ENCODE results near the gene TNFSF4. TPM values are rescaled to one million over a fixed set of nuclear protein-coding genes. Genes with fewer than 3 reads are reported as not detected.

The TNFSF4 gene
- total and polyA plus RNA-seq, 2 donors from 2014 or later: 0.58 to 1.3 TPM

GRCh38 chr1:173191011-173191705 lies 16.0 kb downstream of the TNFSF4 start:
- no peak for DNase-seq
- TF ChIP-seq CTCF (IDR thresholded peaks at IDR 0.05; ENCODE audit: borderline replicate concordance, extremely low read depth, insufficient read depth): no peak
- Histone ChIP-seq H3K27ac (ENCODE audit: low read depth in 2 of 2, low read length in 2 of 2) (no peak overlapping the region), H3K4me3 (ENCODE audit: low read length in 3 of 3) (no peak overlapping the region), H3K4me1 (ENCODE audit: control insufficient read depth in 2 of 3, insufficient read depth in 2 of 3, low read depth in 1 of 3, low read length in 3 of 3) (peaks cover 0 to 8% (median 8%) of the 10 kb centered on the region in 3 donors), H3K36me3 (ENCODE audit: control insufficient read depth in 2 of 3, insufficient read depth in 3 of 3, low read length in 3 of 3) (no peaks in the 10 kb centered on the region), H3K9me3 (ENCODE audit: control insufficient read depth in 2 of 3, insufficient read depth in 1 of 3, low read length in 3 of 3) (no peaks in the 10 kb centered on the region), H3K27me3 (ENCODE audit: control insufficient read depth, insufficient read depth, low read length) (no peaks in the 10 kb centered on the region), H3K9ac (ENCODE audit: low read length in 3 of 3) (no peak overlapping the region)
- no peak for FAIRE-seq
- intact Hi-C loops (cut with DNase I): loop anchor here (10.0 kb wide), 2 partner anchors 376 to 446 kb away; no protein-coding TSS in a partner anchor

DNA sequence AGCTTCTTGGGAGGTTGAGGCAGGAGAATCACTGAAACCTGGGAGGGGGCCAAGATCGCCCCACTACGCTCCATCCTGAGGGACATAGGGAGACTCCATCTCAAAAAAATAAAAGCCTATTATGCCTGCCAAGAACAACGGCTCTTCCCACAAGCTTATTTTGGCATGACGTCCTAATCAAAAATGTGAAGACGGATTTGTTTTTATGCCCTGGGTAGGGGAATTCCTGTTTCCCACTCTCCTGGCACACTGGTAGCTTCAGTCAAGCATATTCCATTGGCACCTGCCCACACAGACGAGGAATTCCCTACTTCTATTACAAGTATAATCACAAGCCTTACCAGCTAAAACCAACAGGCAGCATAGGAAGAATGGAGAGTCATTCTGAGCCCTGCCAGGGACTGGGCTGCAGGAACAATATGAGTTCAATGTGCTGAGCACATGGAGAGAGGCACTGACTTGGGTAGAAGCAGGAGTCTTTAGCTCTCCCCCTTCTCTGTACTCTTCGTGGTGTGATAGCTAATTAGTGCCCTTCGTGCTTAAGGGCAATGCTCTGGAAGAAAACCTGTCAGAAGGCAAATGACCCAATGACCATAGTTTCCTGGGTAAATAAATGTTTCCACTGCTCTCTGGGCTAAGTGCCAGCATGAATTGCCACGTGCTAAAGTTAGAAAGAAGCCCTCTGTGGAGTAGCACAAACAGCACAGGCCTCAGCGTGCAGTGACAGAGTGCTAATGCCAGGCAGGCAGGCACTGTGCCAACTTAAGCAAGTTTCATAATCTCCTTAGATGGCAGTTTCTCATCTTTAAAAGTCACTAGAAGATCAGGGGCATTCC lies 16.8 kb downstream of the TNFSF4 start:
- H3K36me3 ChIP-seq (ENCODE audit: control insufficient read depth in 2 of 3, insufficient read depth in 3 of 3, low read length in 3 of 3): no peaks in the 10 kb centered on the region
- no peaks in the 10 kb centered on the region for H3K9me3 ChIP-seq (ENCODE audit: control insufficient read depth in 2 of 3, insufficient read depth in 1 of 3, low read length in 3 of 3)
- DNase-seq (peak in 4 of 5 donors; percentile 27 to 91 (median 70)), FAIRE-seq (peak; percentile 55)
- intact Hi-C loops (cut with DNase I): loop anchor here (10.0 kb wide), 2 partner anchors 376 to 446 kb away; no protein-coding TSS in a partner anchor
- H3K4me3 ChIP-seq (ENCODE audit: low read length in 3 of 3): peak overlapping the region in 1 of 3 donors; percentile 19
- H3K9ac ChIP-seq (ENCODE audit: low read length in 3 of 3): peak overlapping the region in 1 of 3 donors; percentile 59
- TF ChIP-seq CTCF (IDR thresholded peaks at IDR 0.05; ENCODE audit: borderline replicate concordance, extremely low read depth, insufficient read depth): no peak
- H3K27me3 ChIP-seq (ENCODE audit: control insufficient read depth, insufficient read depth, low read length): no peaks in the 10 kb centered on the region
- H3K27ac ChIP-seq (ENCODE audit: low read depth in 2 of 2, low read length in 2 of 2): peak overlapping the region; percentile 82 to 91
- peaks cover 0 to 8% (median 8%) of the 10 kb centered on the region in 3 donors for H3K4me1 ChIP-seq (ENCODE audit: control insufficient read depth in 2 of 3, insufficient read depth in 2 of 3, low read depth in 1 of 3, low read length in 3 of 3)

DNA sequence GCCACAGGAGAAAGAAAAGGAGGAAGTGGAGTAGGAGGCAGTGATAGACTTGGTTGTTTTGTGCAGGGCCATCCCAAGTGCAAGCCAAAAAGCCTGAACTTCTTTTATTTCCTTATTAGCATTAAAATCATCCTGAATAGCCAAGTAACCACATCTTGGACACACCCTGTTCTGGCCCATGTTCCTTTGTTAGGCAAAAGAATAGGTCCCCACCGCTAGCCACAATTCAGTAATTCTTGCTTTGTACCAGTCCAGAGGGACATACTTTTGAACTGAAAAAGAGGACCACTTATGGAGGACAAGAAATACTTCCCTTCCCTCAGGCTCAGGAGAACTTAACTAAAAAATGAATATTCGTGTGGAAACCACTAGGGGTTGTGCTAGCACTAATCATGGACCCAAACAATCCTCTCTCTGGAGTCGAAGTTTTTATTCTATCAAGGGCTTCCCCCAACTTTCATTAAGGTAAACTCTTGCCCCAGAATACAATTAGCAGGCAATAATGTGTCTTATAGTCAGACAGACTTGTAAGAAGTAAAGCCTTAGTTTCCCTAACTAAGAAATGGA lies 19.4 kb downstream of the TNFSF4 start:
- Histone ChIP-seq H3K4me1 (ENCODE audit: control insufficient read depth in 2 of 3, insufficient read depth in 2 of 3, low read depth in 1 of 3, low read length in 3 of 3) (peaks cover 0 to 8% (median 8%) of the 10 kb centered on the region in 3 donors), H3K27me3 (ENCODE audit: control insufficient read depth, insufficient read depth, low read length) (no peaks in the 10 kb centered on the region), H3K36me3 (ENCODE audit: control insufficient read depth in 2 of 3, insufficient read depth in 3 of 3, low read length in 3 of 3) (no peaks in the 10 kb centered on the region), H3K4me3 (ENCODE audit: low read length in 3 of 3) (no peak overlapping the region), H3K27ac (ENCODE audit: low read depth in 2 of 2, low read length in 2 of 2) (no peak overlapping the region), H3K9ac (ENCODE audit: low read length in 3 of 3) (no peak overlapping the region), H3K9me3 (ENCODE audit: control insufficient read depth in 2 of 3, insufficient read depth in 1 of 3, low read length in 3 of 3) (no peaks in the 10 kb centered on the region)
- TF ChIP-seq CTCF (IDR thresholded peaks at IDR 0.05; ENCODE audit: borderline replicate concordance, extremely low read depth, insufficient read depth): no peak
- FAIRE-seq: no peak
- intact Hi-C loops (cut with DNase I): no loop called here
- DNase-seq: no peak

All from kidney (tissue), 14 donors.